ENCODE results near the gene ZNF674. TPM values are rescaled to one million over a fixed set of nuclear protein-coding genes. Genes with fewer than 3 reads are reported as not detected.
"Not testable (repeated sequence)": the region's sequence is repeated elsewhere in the genome, so short reads cannot be mapped to it uniquely, and the experiment has no call there.

The ZNF674 gene
- total RNA-seq, 1 donor from 2014 or later = 6.3 TPM

DNA sequence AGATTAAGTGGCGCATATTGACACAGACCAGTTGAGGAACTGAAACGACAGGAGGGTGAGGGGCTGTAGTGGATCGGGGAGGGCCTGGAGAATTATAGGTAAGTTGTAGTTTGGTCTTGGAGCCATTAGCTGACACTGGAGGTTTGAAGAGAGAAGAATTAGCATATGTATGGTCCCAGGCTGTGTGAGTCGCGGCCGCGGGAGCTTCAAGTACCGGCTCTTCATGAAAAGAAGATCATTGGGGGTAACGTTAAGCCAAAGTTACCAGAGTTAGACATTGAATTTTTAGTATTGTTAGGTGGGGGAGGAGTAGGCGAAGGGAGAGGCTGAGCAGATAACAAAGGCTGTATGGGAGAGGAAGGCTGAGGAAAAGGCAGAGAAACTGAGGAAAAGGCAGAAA, 56.5 kb downstream of the ZNF674 start:
- DNase-seq (ENCODE audit: low spot score) = no peak
- Mint-ChIP-seq H3K36me3 (ENCODE audit: low read depth) (peaks cover 34% of the 10 kb centered on the region), H3K4me3 (ENCODE audit: unreplicated experiment) (no peak overlapping the region), H3K9me3 (ENCODE audit: low read depth) (peaks cover 67% of the 10 kb centered on the region), H3K27ac (ENCODE audit: unreplicated experiment) (no peak overlapping the region), H3K4me1 (ENCODE audit: low read depth) (no peaks in the 10 kb centered on the region), H3K27me3 (ENCODE audit: low read depth) (no peaks in the 10 kb centered on the region)
- TF ChIP-seq, protein P1, sequence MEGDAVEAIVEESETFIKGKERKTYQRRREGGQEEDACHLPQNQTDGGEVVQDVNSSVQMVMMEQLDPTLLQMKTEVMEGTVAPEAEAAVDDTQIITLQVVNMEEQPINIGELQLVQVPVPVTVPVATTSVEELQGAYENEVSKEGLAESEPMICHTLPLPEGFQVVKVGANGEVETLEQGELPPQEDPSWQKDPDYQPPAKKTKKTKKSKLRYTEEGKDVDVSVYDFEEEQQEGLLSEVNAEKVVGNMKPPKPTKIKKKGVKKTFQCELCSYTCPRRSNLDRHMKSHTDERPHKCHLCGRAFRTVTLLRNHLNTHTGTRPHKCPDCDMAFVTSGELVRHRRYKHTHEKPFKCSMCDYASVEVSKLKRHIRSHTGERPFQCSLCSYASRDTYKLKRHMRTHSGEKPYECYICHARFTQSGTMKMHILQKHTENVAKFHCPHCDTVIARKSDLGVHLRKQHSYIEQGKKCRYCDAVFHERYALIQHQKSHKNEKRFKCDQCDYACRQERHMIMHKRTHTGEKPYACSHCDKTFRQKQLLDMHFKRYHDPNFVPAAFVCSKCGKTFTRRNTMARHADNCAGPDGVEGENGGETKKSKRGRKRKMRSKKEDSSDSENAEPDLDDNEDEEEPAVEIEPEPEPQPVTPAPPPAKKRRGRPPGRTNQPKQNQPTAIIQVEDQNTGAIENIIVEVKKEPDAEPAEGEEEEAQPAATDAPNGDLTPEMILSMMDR (IDR thresholded peaks at IDR 0.05) = no peak

DNA sequence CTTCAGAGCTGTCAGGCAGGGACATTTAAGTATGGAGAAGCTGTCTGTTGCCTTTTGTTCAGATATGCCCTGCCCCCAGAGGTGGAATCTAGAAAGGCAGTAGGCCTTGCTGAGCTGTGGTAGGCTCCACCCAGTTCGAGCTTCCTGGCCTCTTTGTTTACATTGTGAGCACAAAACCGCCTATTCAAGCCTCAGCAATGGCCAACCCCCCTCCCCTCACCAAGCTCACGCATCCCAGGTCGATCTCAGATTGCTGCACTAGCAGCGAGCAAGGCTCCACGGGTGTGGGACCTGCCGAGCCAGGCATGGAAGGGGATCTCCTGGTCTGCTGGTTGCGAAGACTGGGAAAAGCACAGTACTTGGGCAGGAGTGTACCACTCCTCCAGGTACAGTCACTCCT, 59.3 kb downstream of the ZNF674 start:
- H3K27ac Mint-ChIP-seq (ENCODE audit: unreplicated experiment) = no peak overlapping the region
- H3K4me3 Mint-ChIP-seq (ENCODE audit: unreplicated experiment) = no peak overlapping the region
- TF ChIP-seq, protein P1 (IDR thresholded peaks at IDR 0.05) = no peak
- no peaks in the 10 kb centered on the region for H3K4me1 Mint-ChIP-seq (ENCODE audit: low read depth)
- no peak for DNase-seq (ENCODE audit: low spot score)
- H3K36me3 Mint-ChIP-seq (ENCODE audit: low read depth) = peaks cover 45% of the 10 kb centered on the region
- peaks cover 76% of the 10 kb centered on the region for H3K9me3 Mint-ChIP-seq (ENCODE audit: low read depth)
- no peaks in the 10 kb centered on the region for H3K27me3 Mint-ChIP-seq (ENCODE audit: low read depth)

DNA sequence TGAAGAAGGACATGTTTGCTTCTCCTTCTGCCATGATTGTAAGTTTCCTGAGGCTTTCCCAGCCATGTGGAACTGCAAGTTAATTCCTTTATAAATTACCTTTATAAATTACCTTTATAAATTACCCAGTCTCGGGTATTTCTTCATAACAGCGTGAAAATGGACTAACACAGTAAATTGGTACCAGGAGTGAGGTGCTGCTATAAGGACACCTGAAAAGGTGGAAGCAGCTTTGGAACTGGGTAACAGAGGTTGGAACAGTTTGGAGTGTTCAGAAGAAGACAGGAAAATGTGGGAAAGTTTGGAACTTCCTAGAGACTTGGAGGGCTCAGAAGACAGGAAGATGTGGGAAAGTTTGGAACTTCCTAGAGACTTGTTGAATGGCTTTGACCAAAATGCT, 66.6 kb downstream of the ZNF674 start:
- Mint-ChIP-seq H3K9me3 (ENCODE audit: low read depth) (peaks cover 55% of the 10 kb centered on the region), H3K36me3 (ENCODE audit: low read depth) (peaks cover 38% of the 10 kb centered on the region)
- H3K27me3 Mint-ChIP-seq (ENCODE audit: low read depth); DNase-seq (ENCODE audit: low spot score); H3K4me1 Mint-ChIP-seq (ENCODE audit: low read depth); H3K4me3 Mint-ChIP-seq (ENCODE audit: unreplicated experiment); H3K27ac Mint-ChIP-seq (ENCODE audit: unreplicated experiment): not testable (repeated sequence)

DNA sequence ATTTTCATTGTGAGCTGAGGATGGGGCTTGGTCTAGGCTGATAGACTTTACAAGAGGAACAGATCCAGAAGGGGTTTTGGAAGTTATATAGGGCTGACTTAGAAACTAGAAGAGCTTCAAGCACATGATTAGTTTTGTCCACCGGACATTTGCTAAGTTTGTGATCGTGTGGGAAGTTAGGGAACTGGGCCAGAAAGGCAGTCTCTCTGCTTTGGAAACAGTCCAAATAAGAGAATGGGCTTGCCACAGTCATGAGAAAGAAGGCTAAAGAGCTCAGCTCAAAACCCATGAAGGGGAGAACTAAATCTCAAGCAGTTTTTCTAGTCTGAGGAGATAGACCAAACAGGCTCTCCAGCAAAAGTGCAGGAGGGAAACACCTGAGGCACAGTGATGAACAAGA, 67.8 kb downstream of the ZNF674 start:
- Mint-ChIP-seq H3K4me3 (ENCODE audit: unreplicated experiment) (no peak overlapping the region), H3K36me3 (ENCODE audit: low read depth) (peaks cover 36% of the 10 kb centered on the region), H3K9me3 (ENCODE audit: low read depth) (peaks cover 49% of the 10 kb centered on the region), H3K4me1 (ENCODE audit: low read depth) (no peaks in the 10 kb centered on the region), H3K27me3 (ENCODE audit: low read depth) (no peaks in the 10 kb centered on the region), H3K27ac (ENCODE audit: unreplicated experiment) (no peak overlapping the region)
- no peak for DNase-seq (ENCODE audit: low spot score)
- TF ChIP-seq, protein P1 (IDR thresholded peaks at IDR 0.05) = no peak

DNA sequence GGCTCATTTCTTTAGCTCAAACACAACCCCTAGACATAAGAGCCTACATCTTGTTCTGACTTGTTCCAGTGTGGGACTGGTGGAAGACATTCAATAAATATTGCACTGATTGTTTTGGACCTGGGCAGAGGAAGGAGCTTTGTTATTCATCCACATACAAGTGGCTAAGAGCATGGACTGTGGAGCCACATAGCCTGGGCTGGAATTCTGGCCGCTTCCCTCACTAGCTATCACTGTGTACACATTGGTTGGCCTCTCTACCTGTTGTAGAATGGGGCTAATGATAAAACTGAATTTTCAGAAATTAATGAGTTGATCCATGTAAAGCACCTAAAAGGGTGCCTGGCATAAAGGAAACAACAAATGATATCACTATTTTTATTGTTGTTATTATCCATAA, 80.0 kb downstream of the ZNF674 start:
- Mint-ChIP-seq H3K4me1 (ENCODE audit: low read depth) (no peaks in the 10 kb centered on the region), H3K27me3 (ENCODE audit: low read depth) (no peaks in the 10 kb centered on the region), H3K36me3 (ENCODE audit: low read depth) (peaks cover 19% of the 10 kb centered on the region), H3K9me3 (ENCODE audit: low read depth) (peaks cover 10% of the 10 kb centered on the region), H3K27ac (ENCODE audit: unreplicated experiment) (no peak overlapping the region), H3K4me3 (ENCODE audit: unreplicated experiment) (no peak overlapping the region)
- DNase-seq (ENCODE audit: low spot score) = no peak
- TF ChIP-seq, protein P1 (IDR thresholded peaks at IDR 0.05) = no peak

DNA sequence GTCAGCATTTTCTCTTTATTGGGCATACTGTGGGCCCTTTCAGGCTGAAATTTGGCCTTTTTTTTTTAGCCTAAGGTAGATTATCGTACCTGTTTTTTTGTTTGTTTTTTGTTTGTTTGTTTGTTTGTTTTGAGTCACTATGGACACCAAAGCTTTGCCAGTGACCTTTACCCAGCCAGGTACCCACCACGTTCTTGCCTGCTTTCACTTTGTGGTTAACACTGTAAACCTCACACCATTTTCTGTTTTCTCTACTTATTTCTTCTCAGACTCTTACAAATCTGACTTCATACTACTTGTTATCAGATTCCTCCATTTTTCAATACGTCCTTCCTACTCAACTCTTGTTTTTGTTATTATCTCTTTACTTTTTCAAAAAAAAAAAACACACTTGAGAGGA, 81.5 kb downstream of the ZNF674 start:
- H3K27ac Mint-ChIP-seq (ENCODE audit: unreplicated experiment) = no peak overlapping the region
- TF ChIP-seq, protein P1 (IDR thresholded peaks at IDR 0.05) = no peak
- no peaks in the 10 kb centered on the region for H3K27me3 Mint-ChIP-seq (ENCODE audit: low read depth)
- no peaks in the 10 kb centered on the region for H3K4me1 Mint-ChIP-seq (ENCODE audit: low read depth)
- peaks cover 7% of the 10 kb centered on the region for H3K9me3 Mint-ChIP-seq (ENCODE audit: low read depth)
- DNase-seq (ENCODE audit: low spot score) = no peak
- H3K4me3 Mint-ChIP-seq (ENCODE audit: unreplicated experiment) = no peak overlapping the region
- peaks cover 14% of the 10 kb centered on the region for H3K36me3 Mint-ChIP-seq (ENCODE audit: low read depth)

Measured in chondrocyte (in vitro differentiated cells).